Hepatocyte (in vitro differentiated cells): ENCODE measurements around the gene SDK1. TPM values are rescaled to one million over a fixed set of nuclear protein-coding genes. Genes with fewer than 3 reads are reported as not detected.
"Not testable (repeated sequence)": the region's sequence is repeated elsewhere in the genome, so short reads cannot be mapped to it uniquely, and the experiment has no call there.

Experiments used
- DNase-seq: peaks from one replicate; pipeline ENCODE4 v3.0.0-alpha.2; 2016; ENCODE audit warnings: low spot score
- H2AFZ ChIP-seq: fragments of 200-600 bp; sonication (generic); 2 replicates; pipeline ENCODE4 v1.6.0; 2016; ENCODE audit warnings: antibody characterized with exemption, mild to moderate bottlenecking
- H3K27ac ChIP-seq: fragments of 200-600 bp; sonication (generic); 2 replicates; pipeline ENCODE4 v1.5.1; 2016; ENCODE audit warnings: mild to moderate bottlenecking
- H3K27me3 ChIP-seq: fragments of 200-600 bp; sonication (generic); 2 replicates; pipeline ENCODE4 v1.6.1; 2016
- H3K36me3 ChIP-seq: fragments of 200-600 bp; sonication (generic); replicated peaks from 2 replicates; pipeline ENCODE4 v1.5.1; 2016; ENCODE audit warnings: low read depth; ENCODE audit not compliant: insufficient read depth
- H3K4me1 ChIP-seq: fragments of 200-600 bp; sonication (generic); 2 replicates; pipeline ENCODE4 v1.5.1; 2016; ENCODE audit warnings: mild to moderate bottlenecking, moderate library complexity; ENCODE audit not compliant: insufficient read depth
- H3K4me2 ChIP-seq: fragments of 200-600 bp; sonication (generic); 2 replicates; pipeline ENCODE4 v1.6.0; 2016
- H3K4me3 ChIP-seq: fragments of 200-600 bp; sonication (generic); 2 replicates; pipeline ENCODE4 v1.5.1; 2016; ENCODE audit warnings: mild to moderate bottlenecking
- H3K79me2 ChIP-seq: fragments of 200-600 bp; sonication (generic); 2 replicates; pipeline ENCODE4 v1.6.0; 2017; ENCODE audit warnings: mild to moderate bottlenecking
- H3K9me2 ChIP-seq: fragments of 200-600 bp; sonication (generic); replicated peaks from 2 replicates; pipeline ENCODE4 v1.6.0; 2017; ENCODE audit warnings: mild to moderate bottlenecking; ENCODE audit not compliant: insufficient read depth
- H3K9me3 ChIP-seq: fragments of 200-600 bp; sonication (generic); 2 replicates; pipeline ENCODE4 v1.5.1; 2016; ENCODE audit warnings: low read depth, mild to moderate bottlenecking
- H4K20me1 ChIP-seq: fragments of 200-600 bp; sonication (generic); 2 replicates; pipeline ENCODE4 v1.6.0; 2016; ENCODE audit warnings: mild to moderate bottlenecking; ENCODE audit not compliant: insufficient read depth, poor library complexity, severe bottlenecking
- EZH2 ChIP-seq: fragments of 200-600 bp; sonication (generic); IDR thresholded peaks from 2 replicates; pipeline ENCODE4 v1.6.1; 2016; ENCODE audit warnings: antibody characterized with exemption, mild to moderate bottlenecking, borderline replicate concordance
- EZH2phosphoT487 ChIP-seq: fragments of 200-600 bp; sonication (generic); IDR thresholded peaks from one replicate; pipeline ENCODE4 v1.6.1; 2018; ENCODE audit warnings: antibody characterized with exemption, mild to moderate bottlenecking, low read depth, moderate library complexity; ENCODE audit not compliant: unreplicated experiment, severe bottlenecking
- WGBS: methylation state at CpG from one replicate; pipeline ENCODE4 v1.1.6; 2016; ENCODE audit warnings: low lambda C conversion rate; ENCODE audit errors: missing lambda C conversion rate; 5-methylcytosine and 5-hydroxymethylcytosine counted together
- polyA plus RNA-seq: library from polyadenylated mRNA; unstranded; fragments of >200 nt; fragmentation: Nextera tagmentation; extraction: Ambion mirVana; gene quantifications from 2 replicates; pipeline ENCODE4 v1.2.1, GENCODE V29; 2016
- total RNA-seq: library from RNA; depleted of rRNA; stranded (reverse); fragments of >200 nt; gene quantifications from 2 replicates; pipeline ENCODE4 v1.2.3, GENCODE V29; 2014
- TF ChIP-seq, protein P1 (sequence below): fragments of 200-600 bp; sonication (generic); IDR thresholded peaks from 2 replicates; pipeline ENCODE4 v1.5.1; 2016; ENCODE audit warnings: antibody characterized with exemption, mild to moderate bottlenecking; ENCODE audit not compliant: poor library complexity

Gene SDK1
- total and polyA plus RNA-seq, 2 experiments from 2014 or later, result 4.3 to 10.0 TPM

GRCh38 chr7:4093035-4093434 is 792.0 kb downstream of the SDK1 start:
- Histone ChIP-seq H2AFZ (no peak overlapping the region), H3K4me2 (no peak overlapping the region), H3K4me1 (peaks cover 5% of the 10 kb centered on the region), H3K9me3 (peaks cover 5% of the 10 kb centered on the region), H3K27me3 (no peaks in the 10 kb centered on the region), H3K79me2 (no peaks in the 10 kb centered on the region), H3K36me3 (no peaks in the 10 kb centered on the region), H3K4me3 (no peak overlapping the region), H3K27ac (no peak overlapping the region), H3K9me2 (no peaks in the 10 kb centered on the region), H4K20me1 (no peaks in the 10 kb centered on the region)
- WGBS, result 48% methylated on average over 2 of the region's 2 CpGs
- no peak for DNase-seq
- TF ChIP-seq EZH2 (no peak), EZH2phosphoT487 (no peak)
- TF ChIP-seq, protein P1, sequence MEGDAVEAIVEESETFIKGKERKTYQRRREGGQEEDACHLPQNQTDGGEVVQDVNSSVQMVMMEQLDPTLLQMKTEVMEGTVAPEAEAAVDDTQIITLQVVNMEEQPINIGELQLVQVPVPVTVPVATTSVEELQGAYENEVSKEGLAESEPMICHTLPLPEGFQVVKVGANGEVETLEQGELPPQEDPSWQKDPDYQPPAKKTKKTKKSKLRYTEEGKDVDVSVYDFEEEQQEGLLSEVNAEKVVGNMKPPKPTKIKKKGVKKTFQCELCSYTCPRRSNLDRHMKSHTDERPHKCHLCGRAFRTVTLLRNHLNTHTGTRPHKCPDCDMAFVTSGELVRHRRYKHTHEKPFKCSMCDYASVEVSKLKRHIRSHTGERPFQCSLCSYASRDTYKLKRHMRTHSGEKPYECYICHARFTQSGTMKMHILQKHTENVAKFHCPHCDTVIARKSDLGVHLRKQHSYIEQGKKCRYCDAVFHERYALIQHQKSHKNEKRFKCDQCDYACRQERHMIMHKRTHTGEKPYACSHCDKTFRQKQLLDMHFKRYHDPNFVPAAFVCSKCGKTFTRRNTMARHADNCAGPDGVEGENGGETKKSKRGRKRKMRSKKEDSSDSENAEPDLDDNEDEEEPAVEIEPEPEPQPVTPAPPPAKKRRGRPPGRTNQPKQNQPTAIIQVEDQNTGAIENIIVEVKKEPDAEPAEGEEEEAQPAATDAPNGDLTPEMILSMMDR, result no peak

GRCh38 chr7:4093483-4093882 is 792.4 kb downstream of the SDK1 start:
- no peak overlapping the region for H3K4me3 ChIP-seq
- no peaks in the 10 kb centered on the region for H3K27me3 ChIP-seq
- H3K27ac ChIP-seq, result no peak overlapping the region
- 89% methylated on average over 21 of the region's 21 CpGs for WGBS
- H3K79me2 ChIP-seq, result no peaks in the 10 kb centered on the region
- H3K4me1 ChIP-seq, result peaks cover 5% of the 10 kb centered on the region
- H3K36me3 ChIP-seq, result no peaks in the 10 kb centered on the region
- no peaks in the 10 kb centered on the region for H4K20me1 ChIP-seq
- no peak overlapping the region for H3K4me2 ChIP-seq
- peaks cover 5% of the 10 kb centered on the region for H3K9me3 ChIP-seq
- no peak overlapping the region for H2AFZ ChIP-seq
- TF ChIP-seq EZH2phosphoT487 (no peak), EZH2 (no peak)
- TF ChIP-seq, protein P1, result no peak
- H3K9me2 ChIP-seq, result no peaks in the 10 kb centered on the region
- no peak for DNase-seq

GRCh38 chr7:4094158-4094557 is 793.1 kb downstream of the SDK1 start:
- H3K4me2 ChIP-seq, H3K27ac ChIP-seq, H3K9me3 ChIP-seq, H3K79me2 ChIP-seq, H3K36me3 ChIP-seq, H2AFZ ChIP-seq, H3K4me1 ChIP-seq, H4K20me1 ChIP-seq, DNase-seq, H3K4me3 ChIP-seq, H3K9me2 ChIP-seq, H3K27me3 ChIP-seq: not testable (repeated sequence)
- 83% methylated on average over 9 of the region's 9 CpGs for WGBS

DNA sequence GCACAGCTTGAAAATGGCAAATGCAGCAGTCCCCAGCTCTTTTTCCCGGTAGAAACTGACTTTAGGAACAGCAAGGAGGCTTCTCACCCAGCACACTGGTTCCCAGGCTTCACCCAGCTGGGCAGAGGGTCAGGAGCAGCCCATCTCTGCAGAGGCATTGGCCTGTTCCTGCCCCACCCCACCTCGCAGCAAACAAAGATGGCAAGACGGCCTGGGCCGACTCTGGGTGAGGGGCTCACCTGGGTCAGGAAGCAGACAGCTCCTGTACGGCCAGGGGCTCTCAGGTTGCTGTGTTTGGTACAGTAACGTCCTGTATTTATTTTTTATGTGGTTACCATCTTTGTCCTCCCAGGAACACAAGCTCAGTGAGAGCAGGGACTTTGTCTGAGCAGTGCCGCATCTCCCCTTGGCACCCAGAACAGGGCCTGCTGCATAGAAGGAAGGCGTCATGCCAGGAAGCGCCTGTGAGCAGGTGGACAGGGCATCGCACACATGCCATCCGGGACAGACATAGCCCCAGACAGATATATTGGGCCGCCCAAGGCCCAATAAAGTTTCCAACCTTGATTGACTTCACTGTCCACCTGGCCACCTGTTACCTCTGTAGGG is 796.1 kb downstream of the SDK1 start:
- Histone ChIP-seq H3K9me2 (no peaks in the 10 kb centered on the region), H3K4me2 (no peak overlapping the region), H3K27ac (no peak overlapping the region), H3K79me2 (no peaks in the 10 kb centered on the region), H4K20me1 (no peaks in the 10 kb centered on the region), H3K4me3 (no peak overlapping the region), H3K4me1 (peaks cover 5% of the 10 kb centered on the region), H2AFZ (no peak overlapping the region), H3K36me3 (no peaks in the 10 kb centered on the region), H3K9me3 (no peaks in the 10 kb centered on the region), H3K27me3 (no peaks in the 10 kb centered on the region)
- WGBS, result 78% methylated on average over 12 of the region's 12 CpGs
- no peak for DNase-seq
- TF ChIP-seq, protein P1, result no peak
- no peak for TF ChIP-seq EZH2phosphoT487
- no peak for TF ChIP-seq EZH2
